Sigmoid colon (tissue), 7 donors: ENCODE measurements around the gene CCNL2. TPM values are rescaled to one million over a fixed set of nuclear protein-coding genes. Genes with fewer than 3 reads are reported as not detected.

Experiments
- DNase-seq: peaks from one replicate; pipeline ENCODE4 v3.0.0-alpha.2; 2019
- H3K27ac ChIP-seq, 4 donors: fragments of 200-600 bp; sonication (generic); one replicate each; pipeline ENCODE4 v1.5.1; 2016 to 2019; ENCODE audit warnings: mild to moderate bottlenecking in 1 of 4
- H3K27me3 ChIP-seq, 3 donors: fragments of 200-600 bp; sonication (generic); one replicate each; pipeline ENCODE4 v1.5.1; 2019; ENCODE audit warnings: mild to moderate bottlenecking in 1 of 3
- H3K36me3 ChIP-seq, 4 donors: fragments of 200-600 bp; sonication (generic); one replicate each; pipeline ENCODE4 v1.5.1; 2016 to 2019
- H3K4me1 ChIP-seq, 4 donors: fragments of 200-600 bp; sonication (generic); one replicate each; pipeline ENCODE4 v1.5.1; 2017 to 2019
- H3K4me3 ChIP-seq, 4 donors: fragments of 200-600 bp; sonication (generic); one replicate each; pipeline ENCODE4 v1.5.1; 2017 to 2019; ENCODE audit warnings: mild to moderate bottlenecking in 2 of 4, moderate library complexity in 1 of 4
- H3K9me3 ChIP-seq, 4 donors: fragments of 200-600 bp in 3 of 4; sonication (generic) in 3 of 4; one replicate each; pipeline versions ENCODE4 v1.5.1 to v1.6.1; 2013 to 2019
- EP300 ChIP-seq, 4 donors: sonication (generic); formaldehyde crosslinking; IDR thresholded peaks; one replicate each; pipeline ENCODE4 v1.6.1; 2017; ENCODE audit warnings: antibody characterized with exemption in 4 of 4
- POLR2A ChIP-seq, 2 donors: fragments of 450-650 bp; IDR thresholded peaks; one replicate each; pipeline ENCODE4 v1.6.1; 2016; ENCODE audit warnings: antibody characterized with exemption in 2 of 2, mild to moderate bottlenecking in 2 of 2, moderate library complexity in 2 of 2
- POLR2AphosphoS5 ChIP-seq, 4 donors: sonication (generic); formaldehyde crosslinking; IDR thresholded peaks; one replicate each; pipeline ENCODE4 v1.6.1; 2017; ENCODE audit warnings: antibody characterized with exemption in 4 of 4
- WGBS, 2 donors: extraction: QIAGEN DNeasy Blood & Tissue Kit; methylation state at CpG; one replicate each; pipeline ENCODE4 v1.1.7; 2013; 5-methylcytosine and 5-hydroxymethylcytosine counted together
- intact Hi-C: fragments of 100-400 bp; cut with DNase I; formaldehyde crosslinking; loops from one replicate; pipeline ENCODE4 v1.15.1; 2023
- polyA plus RNA-seq, 3 donors: library from polyadenylated mRNA; stranded (reverse); fragments of 200-250 nt; gene quantifications; one replicate each; pipeline ENCODE4 v1.2.3, GENCODE V29; 2013
- total RNA-seq, 4 donors: library from RNA; depleted of rRNA; stranded (reverse); fragments of >200 nt; gene quantifications; one replicate each; pipeline ENCODE4 v1.1.0, GENCODE V29; 2016
- TF ChIP-seq, protein P1 (sequence below), 4 experiments: fragments of 450-650 bp in 3 of 4; fragments of 200-600 bp in 1 of 4; IDR thresholded peaks; one replicate each; pipeline ENCODE4 v1.5.1; 2016 to 2019; ENCODE audit warnings: antibody characterized with exemption in 4 of 4, mild to moderate bottlenecking in 3 of 4, moderate library complexity in 2 of 4
- donor health status: healthy with polysubstance abuse.
- donor health status: Bipolar disorder and iron deficiency.
- donor health status: healthy.

CCNL2 gene
- total and polyA plus RNA-seq, 7 donors: 15.0 to 375 (median 139) TPM

DNA sequence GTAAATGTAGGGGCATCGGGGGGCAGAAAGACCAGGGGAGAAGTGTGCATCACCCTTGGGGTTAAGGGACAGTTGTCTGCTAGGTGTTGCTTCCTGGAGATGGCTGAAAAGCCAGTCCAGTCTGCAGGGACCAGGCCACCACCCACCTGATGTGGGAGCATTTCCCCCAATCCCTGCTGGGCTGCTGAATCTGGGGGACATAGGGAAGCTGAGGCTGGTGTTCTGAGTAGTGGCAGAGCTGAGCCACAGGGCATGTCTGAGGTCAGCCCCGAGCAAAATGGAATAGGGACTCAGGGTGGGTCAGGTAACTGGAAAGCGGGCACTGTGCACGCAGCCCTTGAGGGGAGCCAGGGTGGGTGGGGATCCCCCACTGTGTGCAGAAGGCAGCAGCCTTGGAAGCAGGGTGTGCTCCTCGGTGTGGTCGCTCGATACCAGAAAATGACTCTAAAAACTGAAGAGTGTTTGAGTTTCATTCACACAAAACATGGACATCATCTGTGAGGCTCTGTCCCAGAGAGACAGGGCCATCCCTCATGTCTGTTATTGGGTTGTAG is 2.4 kb upstream of the CCNL2 start:
- H3K36me3 ChIP-seq: peaks cover 3 to 68% (median 36%) of the 10 kb centered on the region in 4 donors
- intact Hi-C loops: no loop called here
- no peak for DNase-seq
- H3K27me3 ChIP-seq: no peaks in the 10 kb centered on the region
- no peak overlapping the region for H3K4me3 ChIP-seq
- WGBS, 2 donors: 85 to 88% methylated on average over 7 of the region's 7 CpGs
- peaks cover 0 to 65% (median 44%) of the 10 kb centered on the region in 4 donors for H3K4me1 ChIP-seq
- no peaks in the 10 kb centered on the region for H3K9me3 ChIP-seq
- TF ChIP-seq POLR2AphosphoS5 (IDR thresholded peaks at IDR 0.05) (no peak), POLR2A (IDR thresholded peaks at IDR 0.05) (no peak), EP300 (IDR thresholded peaks at IDR 0.05) (no peak)
- TF ChIP-seq, protein P1, sequence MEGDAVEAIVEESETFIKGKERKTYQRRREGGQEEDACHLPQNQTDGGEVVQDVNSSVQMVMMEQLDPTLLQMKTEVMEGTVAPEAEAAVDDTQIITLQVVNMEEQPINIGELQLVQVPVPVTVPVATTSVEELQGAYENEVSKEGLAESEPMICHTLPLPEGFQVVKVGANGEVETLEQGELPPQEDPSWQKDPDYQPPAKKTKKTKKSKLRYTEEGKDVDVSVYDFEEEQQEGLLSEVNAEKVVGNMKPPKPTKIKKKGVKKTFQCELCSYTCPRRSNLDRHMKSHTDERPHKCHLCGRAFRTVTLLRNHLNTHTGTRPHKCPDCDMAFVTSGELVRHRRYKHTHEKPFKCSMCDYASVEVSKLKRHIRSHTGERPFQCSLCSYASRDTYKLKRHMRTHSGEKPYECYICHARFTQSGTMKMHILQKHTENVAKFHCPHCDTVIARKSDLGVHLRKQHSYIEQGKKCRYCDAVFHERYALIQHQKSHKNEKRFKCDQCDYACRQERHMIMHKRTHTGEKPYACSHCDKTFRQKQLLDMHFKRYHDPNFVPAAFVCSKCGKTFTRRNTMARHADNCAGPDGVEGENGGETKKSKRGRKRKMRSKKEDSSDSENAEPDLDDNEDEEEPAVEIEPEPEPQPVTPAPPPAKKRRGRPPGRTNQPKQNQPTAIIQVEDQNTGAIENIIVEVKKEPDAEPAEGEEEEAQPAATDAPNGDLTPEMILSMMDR (IDR thresholded peaks at IDR 0.05): no peak
- no peak overlapping the region for H3K27ac ChIP-seq

- H3K36me3 ChIP-seq: peaks cover 3 to 75% (median 36%) of the 10 kb centered on the region in 4 donors
- DNase-seq: no peak
- H3K4me3 ChIP-seq: peak overlapping the region in 1 of 4 donors; percentile 94
- 83 to 87% methylated on average over 22 of the region's 22 CpGs for WGBS, 2 donors
- H3K9me3 ChIP-seq: no peaks in the 10 kb centered on the region
- intact Hi-C loops: no loop called here
- peak overlapping the region; percentile 81 to 91 (median 88) for H3K27ac ChIP-seq
- peaks cover 0 to 59% (median 37%) of the 10 kb centered on the region in 4 donors for H3K4me1 ChIP-seq
- TF ChIP-seq POLR2A (IDR thresholded peaks at IDR 0.05): no peak
- TF ChIP-seq, protein P1 (IDR thresholded peaks at IDR 0.05): no peak
- H3K27me3 ChIP-seq: no peaks in the 10 kb centered on the region
Measured at GRCh38 chr1:1400576-1401456, 1.7 kb upstream of the CCNL2 start.

- no peaks in the 10 kb centered on the region for H3K27me3 ChIP-seq
- TF ChIP-seq POLR2AphosphoS5 (IDR thresholded peaks at IDR 0.05): peak in 1 of 4 donors; percentile 39
- TF ChIP-seq, protein P1 (IDR thresholded peaks at IDR 0.05): no peak
- H3K4me1 ChIP-seq: peaks cover 0 to 58% (median 30%) of the 10 kb centered on the region in 4 donors
- no peak for DNase-seq
- H3K9me3 ChIP-seq: no peaks in the 10 kb centered on the region
- H3K27ac ChIP-seq: peak overlapping the region; percentile 81 to 91 (median 88)
- H3K36me3 ChIP-seq: peaks cover 3 to 77% (median 37%) of the 10 kb centered on the region in 4 donors
- 4 to 6% methylated on average over 34 of the region's 34 CpGs for WGBS, 2 donors
- intact Hi-C loops: loop anchor here (1.0 kb wide), 1 partner anchor 41 kb away; no protein-coding TSS in a partner anchor
- peak overlapping the region; percentile 69 to 94 (median 82) for H3K4me3 ChIP-seq
Measured at GRCh38 chr1:1399872-1400575, 889 bp upstream of the CCNL2 start.

- Histone ChIP-seq H3K4me3 (peak overlapping the region; percentile 72 to 94 (median 86)), H3K27me3 (no peaks in the 10 kb centered on the region), H3K4me1 (peaks cover 0 to 52% (median 27%) of the 10 kb centered on the region in 4 donors), H3K9me3 (no peaks in the 10 kb centered on the region), H3K27ac (peak overlapping the region; percentile 81 to 91 (median 88)), H3K36me3 (peaks cover 4 to 77% (median 42%) of the 10 kb centered on the region in 4 donors)
- 0 to 1% methylated on average over 54 of the region's 54 CpGs for WGBS, 2 donors
- no peak for DNase-seq
- intact Hi-C loops: loop anchor here (1.0 kb wide), 1 partner anchor 43 kb away; no protein-coding TSS in a partner anchor
- TF ChIP-seq EP300 (IDR thresholded peaks at IDR 0.05): no peak
- TF ChIP-seq, protein P1 (IDR thresholded peaks at IDR 0.05): no peak
Measured at GRCh38 chr1:1398677-1399186, 403 bp downstream of the CCNL2 start.
